ENCODE results near the gene ZDHHC14.
"Not testable (repeated sequence)": the region's sequence is repeated elsewhere in the genome, so short reads cannot be mapped to it uniquely, and the experiment has no call there.

The ZDHHC14 gene

GRCh38 chr6:157590654-157591053 lies 209.7 kb downstream of the ZDHHC14 start:
- H3K4me1 ChIP-seq (ENCODE audit: control insufficient read depth in 2 of 2, insufficient read depth in 2 of 2, low read length in 2 of 2) = not testable (repeated sequence)

GRCh38 chr6:157592541-157592940 lies 211.6 kb downstream of the ZDHHC14 start:
- Histone ChIP-seq H3K9ac (ENCODE audit: low read depth in 1 of 2, low read length in 2 of 2) (no peak overlapping the region), H3K36me3 (ENCODE audit: control insufficient read depth in 2 of 2, insufficient read depth in 2 of 2, low read length in 2 of 2) (no peaks in the 10 kb centered on the region), H3K9me3 (ENCODE audit: control insufficient read depth in 2 of 2, low read length in 2 of 2) (no peaks in the 10 kb centered on the region), H3K4me1 (ENCODE audit: control insufficient read depth in 2 of 2, insufficient read depth in 2 of 2, low read length in 2 of 2) (peaks cover 3 to 7% of the 10 kb centered on the region in 2 donors), H3K27ac (ENCODE audit: low read depth in 2 of 2, low read length in 2 of 2) (no peak overlapping the region), H3K27me3 (ENCODE audit: control insufficient read depth in 2 of 2, insufficient read depth in 2 of 2, low read length in 2 of 2) (no peaks in the 10 kb centered on the region), H3K4me3 (ENCODE audit: low read length in 2 of 2) (no peak overlapping the region)

More at GRCh38 chr6:157590654-157591053, 209.7 kb downstream of the ZDHHC14 start:
- H3K9me3 ChIP-seq (ENCODE audit: control insufficient read depth in 2 of 2, low read length in 2 of 2); H3K4me3 ChIP-seq (ENCODE audit: low read length in 2 of 2); H3K27ac ChIP-seq (ENCODE audit: low read depth in 2 of 2, low read length in 2 of 2); H3K9ac ChIP-seq (ENCODE audit: low read depth in 1 of 2, low read length in 2 of 2); H3K36me3 ChIP-seq (ENCODE audit: control insufficient read depth in 2 of 2, insufficient read depth in 2 of 2, low read length in 2 of 2); H3K27me3 ChIP-seq (ENCODE audit: control insufficient read depth in 2 of 2, insufficient read depth in 2 of 2, low read length in 2 of 2): not testable (repeated sequence)

GRCh38 chr6:157592980-157593379 lies 212.0 kb downstream of the ZDHHC14 start:
- H3K4me1 ChIP-seq (ENCODE audit: control insufficient read depth in 2 of 2, insufficient read depth in 2 of 2, low read length in 2 of 2) = peaks cover 4 to 11% of the 10 kb centered on the region in 2 donors
- H3K27me3 ChIP-seq (ENCODE audit: control insufficient read depth in 2 of 2, insufficient read depth in 2 of 2, low read length in 2 of 2) = no peaks in the 10 kb centered on the region
- no peak overlapping the region for H3K4me3 ChIP-seq (ENCODE audit: low read length in 2 of 2)
- no peaks in the 10 kb centered on the region for H3K9me3 ChIP-seq (ENCODE audit: control insufficient read depth in 2 of 2, low read length in 2 of 2)
- H3K9ac ChIP-seq (ENCODE audit: low read depth in 1 of 2, low read length in 2 of 2) = no peak overlapping the region
- H3K36me3 ChIP-seq (ENCODE audit: control insufficient read depth in 2 of 2, insufficient read depth in 2 of 2, low read length in 2 of 2) = no peaks in the 10 kb centered on the region
- H3K27ac ChIP-seq (ENCODE audit: low read depth in 2 of 2, low read length in 2 of 2) = no peak overlapping the region

- Histone ChIP-seq H3K27ac (ENCODE audit: low read depth in 2 of 2, low read length in 2 of 2) (no peak overlapping the region), H3K9ac (ENCODE audit: low read depth in 1 of 2, low read length in 2 of 2) (no peak overlapping the region), H3K4me1 (ENCODE audit: control insufficient read depth in 2 of 2, insufficient read depth in 2 of 2, low read length in 2 of 2) (peaks cover 4 to 13% of the 10 kb centered on the region in 2 donors), H3K27me3 (ENCODE audit: control insufficient read depth in 2 of 2, insufficient read depth in 2 of 2, low read length in 2 of 2) (no peaks in the 10 kb centered on the region), H3K4me3 (ENCODE audit: low read length in 2 of 2) (no peak overlapping the region), H3K9me3 (ENCODE audit: control insufficient read depth in 2 of 2, low read length in 2 of 2) (no peaks in the 10 kb centered on the region), H3K36me3 (ENCODE audit: control insufficient read depth in 2 of 2, insufficient read depth in 2 of 2, low read length in 2 of 2) (no peaks in the 10 kb centered on the region)
Measured at GRCh38 chr6:157593596-157593995, 212.6 kb downstream of the ZDHHC14 start.

- Histone ChIP-seq H3K4me3 (ENCODE audit: low read length in 2 of 2) (no peak overlapping the region), H3K9ac (ENCODE audit: low read depth in 1 of 2, low read length in 2 of 2) (no peak overlapping the region), H3K4me1 (ENCODE audit: control insufficient read depth in 2 of 2, insufficient read depth in 2 of 2, low read length in 2 of 2) (peaks cover 4 to 13% of the 10 kb centered on the region in 2 donors), H3K27ac (ENCODE audit: low read depth in 2 of 2, low read length in 2 of 2) (no peak overlapping the region), H3K36me3 (ENCODE audit: control insufficient read depth in 2 of 2, insufficient read depth in 2 of 2, low read length in 2 of 2) (no peaks in the 10 kb centered on the region), H3K9me3 (ENCODE audit: control insufficient read depth in 2 of 2, low read length in 2 of 2) (no peaks in the 10 kb centered on the region), H3K27me3 (ENCODE audit: control insufficient read depth in 2 of 2, insufficient read depth in 2 of 2, low read length in 2 of 2) (no peaks in the 10 kb centered on the region)
Measured at GRCh38 chr6:157594292-157594691, 213.3 kb downstream of the ZDHHC14 start.

- peaks cover 4 to 13% of the 10 kb centered on the region in 2 donors for H3K4me1 ChIP-seq (ENCODE audit: control insufficient read depth in 2 of 2, insufficient read depth in 2 of 2, low read length in 2 of 2)
- H3K9me3 ChIP-seq (ENCODE audit: control insufficient read depth in 2 of 2, low read length in 2 of 2) = no peaks in the 10 kb centered on the region
- H3K27ac ChIP-seq (ENCODE audit: low read depth in 2 of 2, low read length in 2 of 2) = no peak overlapping the region
- no peaks in the 10 kb centered on the region for H3K36me3 ChIP-seq (ENCODE audit: control insufficient read depth in 2 of 2, insufficient read depth in 2 of 2, low read length in 2 of 2)
- H3K9ac ChIP-seq (ENCODE audit: low read depth in 1 of 2, low read length in 2 of 2) = no peak overlapping the region
- no peaks in the 10 kb centered on the region for H3K27me3 ChIP-seq (ENCODE audit: control insufficient read depth in 2 of 2, insufficient read depth in 2 of 2, low read length in 2 of 2)
- no peak overlapping the region for H3K4me3 ChIP-seq (ENCODE audit: low read length in 2 of 2)
Measured at GRCh38 chr6:157595768-157596167, 214.8 kb downstream of the ZDHHC14 start.

GRCh38 chr6:157596461-157596860 lies 215.5 kb downstream of the ZDHHC14 start:
- peak overlapping the region in 1 of 2 donors; percentile 49 for H3K27ac ChIP-seq (ENCODE audit: low read depth in 2 of 2, low read length in 2 of 2)
- H3K9me3 ChIP-seq (ENCODE audit: control insufficient read depth in 2 of 2, low read length in 2 of 2) = no peaks in the 10 kb centered on the region
- no peaks in the 10 kb centered on the region for H3K36me3 ChIP-seq (ENCODE audit: control insufficient read depth in 2 of 2, insufficient read depth in 2 of 2, low read length in 2 of 2)
- H3K27me3 ChIP-seq (ENCODE audit: control insufficient read depth in 2 of 2, insufficient read depth in 2 of 2, low read length in 2 of 2) = no peaks in the 10 kb centered on the region
- peaks cover 4 to 13% of the 10 kb centered on the region in 2 donors for H3K4me1 ChIP-seq (ENCODE audit: control insufficient read depth in 2 of 2, insufficient read depth in 2 of 2, low read length in 2 of 2)
- no peak overlapping the region for H3K4me3 ChIP-seq (ENCODE audit: low read length in 2 of 2)
- H3K9ac ChIP-seq (ENCODE audit: low read depth in 1 of 2, low read length in 2 of 2) = no peak overlapping the region

GRCh38 chr6:157596886-157597285 lies 215.9 kb downstream of the ZDHHC14 start:
- no peak overlapping the region for H3K4me3 ChIP-seq (ENCODE audit: low read length in 2 of 2)
- no peaks in the 10 kb centered on the region for H3K9me3 ChIP-seq (ENCODE audit: control insufficient read depth in 2 of 2, low read length in 2 of 2)
- H3K27ac ChIP-seq (ENCODE audit: low read depth in 2 of 2, low read length in 2 of 2) = peak overlapping the region in 1 of 2 donors; percentile 49
- H3K9ac ChIP-seq (ENCODE audit: low read depth in 1 of 2, low read length in 2 of 2) = no peak overlapping the region
- H3K4me1 ChIP-seq (ENCODE audit: control insufficient read depth in 2 of 2, insufficient read depth in 2 of 2, low read length in 2 of 2) = peaks cover 4 to 13% of the 10 kb centered on the region in 2 donors
- H3K27me3 ChIP-seq (ENCODE audit: control insufficient read depth in 2 of 2, insufficient read depth in 2 of 2, low read length in 2 of 2) = no peaks in the 10 kb centered on the region
- no peaks in the 10 kb centered on the region for H3K36me3 ChIP-seq (ENCODE audit: control insufficient read depth in 2 of 2, insufficient read depth in 2 of 2, low read length in 2 of 2)

- H3K9ac ChIP-seq (ENCODE audit: low read depth in 1 of 2, low read length in 2 of 2) = no peak overlapping the region
- peak overlapping the region; percentile 52 to 59 for H3K27ac ChIP-seq (ENCODE audit: low read depth in 2 of 2, low read length in 2 of 2)
Measured at GRCh38 chr6:157597461-157598312, 216.7 kb downstream of the ZDHHC14 start.

GRCh38 chr6:157599191-157599590 lies 218.2 kb downstream of the ZDHHC14 start:
- H3K27me3 ChIP-seq (ENCODE audit: control insufficient read depth in 2 of 2, insufficient read depth in 2 of 2, low read length in 2 of 2) = no peaks in the 10 kb centered on the region
- no peaks in the 10 kb centered on the region for H3K36me3 ChIP-seq (ENCODE audit: control insufficient read depth in 2 of 2, insufficient read depth in 2 of 2, low read length in 2 of 2)
- peaks cover 4 to 13% of the 10 kb centered on the region in 2 donors for H3K4me1 ChIP-seq (ENCODE audit: control insufficient read depth in 2 of 2, insufficient read depth in 2 of 2, low read length in 2 of 2)
- H3K9me3 ChIP-seq (ENCODE audit: control insufficient read depth in 2 of 2, low read length in 2 of 2) = no peaks in the 10 kb centered on the region
- H3K27ac ChIP-seq (ENCODE audit: low read depth in 2 of 2, low read length in 2 of 2) = no peak overlapping the region
- no peak overlapping the region for H3K4me3 ChIP-seq (ENCODE audit: low read length in 2 of 2)
- no peak overlapping the region for H3K9ac ChIP-seq (ENCODE audit: low read depth in 1 of 2, low read length in 2 of 2)

More at GRCh38 chr6:157597461-157598312, 216.7 kb downstream of the ZDHHC14 start:
- peaks cover 4 to 13% of the 10 kb centered on the region in 2 donors for H3K4me1 ChIP-seq (ENCODE audit: control insufficient read depth in 2 of 2, insufficient read depth in 2 of 2, low read length in 2 of 2)
- no peaks in the 10 kb centered on the region for H3K36me3 ChIP-seq (ENCODE audit: control insufficient read depth in 2 of 2, insufficient read depth in 2 of 2, low read length in 2 of 2)
- H3K9me3 ChIP-seq (ENCODE audit: control insufficient read depth in 2 of 2, low read length in 2 of 2) = no peaks in the 10 kb centered on the region
- H3K27me3 ChIP-seq (ENCODE audit: control insufficient read depth in 2 of 2, insufficient read depth in 2 of 2, low read length in 2 of 2) = no peaks in the 10 kb centered on the region
- no peak overlapping the region for H3K4me3 ChIP-seq (ENCODE audit: low read length in 2 of 2)
